Choroid plexus epithelial cell (primary cell): ENCODE data around the gene CCDC187.

Source experiments
- DNase-seq: peaks from one replicate; pipeline ENCODE4 v3.0.0-alpha.2; 2010; ENCODE audit warnings: low read depth
- H3K4me3 ChIP-seq: 2 replicates; pipeline ENCODE4 v1.5.1; 2011; ENCODE audit warnings: low read depth, mild to moderate bottlenecking, control low read depth, low read length, moderate library complexity
- TF ChIP-seq, protein P1 (sequence below): conservative IDR thresholded peaks from 2 replicates; pipeline ENCODE4 v1.5.1; 2011; ENCODE audit warnings: low read depth, mild to moderate bottlenecking, control low read depth, inconsistent platforms, low read length, moderate library complexity

The CCDC187 gene

DNA sequence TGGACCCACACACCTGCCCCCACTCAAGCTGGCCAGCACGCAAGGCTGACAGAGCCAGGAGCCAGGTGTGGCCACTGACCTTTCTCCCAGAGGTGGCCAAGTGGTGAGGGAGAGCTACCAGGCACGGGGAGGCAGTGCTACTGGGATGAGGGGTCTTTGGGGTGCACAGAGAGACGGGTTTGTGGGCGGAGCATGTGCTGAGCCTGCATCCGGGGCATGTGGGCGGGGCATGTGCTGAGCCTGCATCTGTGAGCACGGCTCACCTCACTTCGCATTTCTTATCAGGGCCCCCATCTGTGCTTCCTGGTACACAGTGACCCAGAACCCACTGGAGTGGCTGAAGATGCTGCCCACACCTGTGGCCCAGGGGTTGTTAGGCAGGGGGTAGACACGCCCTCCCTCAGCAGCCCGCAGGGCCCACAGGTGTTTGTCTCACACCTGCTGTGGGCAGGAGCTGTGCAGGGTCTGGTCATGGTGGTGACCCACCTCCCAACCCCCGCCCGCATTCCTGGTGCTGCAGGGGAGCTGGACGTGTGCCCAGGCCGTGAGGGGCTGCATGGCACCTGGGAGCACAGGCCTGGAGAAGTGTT, 21.5 kb downstream of the CCDC187 start:
- TF ChIP-seq, protein P1, sequence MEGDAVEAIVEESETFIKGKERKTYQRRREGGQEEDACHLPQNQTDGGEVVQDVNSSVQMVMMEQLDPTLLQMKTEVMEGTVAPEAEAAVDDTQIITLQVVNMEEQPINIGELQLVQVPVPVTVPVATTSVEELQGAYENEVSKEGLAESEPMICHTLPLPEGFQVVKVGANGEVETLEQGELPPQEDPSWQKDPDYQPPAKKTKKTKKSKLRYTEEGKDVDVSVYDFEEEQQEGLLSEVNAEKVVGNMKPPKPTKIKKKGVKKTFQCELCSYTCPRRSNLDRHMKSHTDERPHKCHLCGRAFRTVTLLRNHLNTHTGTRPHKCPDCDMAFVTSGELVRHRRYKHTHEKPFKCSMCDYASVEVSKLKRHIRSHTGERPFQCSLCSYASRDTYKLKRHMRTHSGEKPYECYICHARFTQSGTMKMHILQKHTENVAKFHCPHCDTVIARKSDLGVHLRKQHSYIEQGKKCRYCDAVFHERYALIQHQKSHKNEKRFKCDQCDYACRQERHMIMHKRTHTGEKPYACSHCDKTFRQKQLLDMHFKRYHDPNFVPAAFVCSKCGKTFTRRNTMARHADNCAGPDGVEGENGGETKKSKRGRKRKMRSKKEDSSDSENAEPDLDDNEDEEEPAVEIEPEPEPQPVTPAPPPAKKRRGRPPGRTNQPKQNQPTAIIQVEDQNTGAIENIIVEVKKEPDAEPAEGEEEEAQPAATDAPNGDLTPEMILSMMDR = no peak
- DNase-seq = no peak
- no peak overlapping the region for H3K4me3 ChIP-seq

GRCh38 chr9:136281421-136282271, 22.2 kb downstream of the CCDC187 start:
- H3K4me3 ChIP-seq = no peak overlapping the region
- TF ChIP-seq, protein P1 = no peak
- no peak for DNase-seq

DNA sequence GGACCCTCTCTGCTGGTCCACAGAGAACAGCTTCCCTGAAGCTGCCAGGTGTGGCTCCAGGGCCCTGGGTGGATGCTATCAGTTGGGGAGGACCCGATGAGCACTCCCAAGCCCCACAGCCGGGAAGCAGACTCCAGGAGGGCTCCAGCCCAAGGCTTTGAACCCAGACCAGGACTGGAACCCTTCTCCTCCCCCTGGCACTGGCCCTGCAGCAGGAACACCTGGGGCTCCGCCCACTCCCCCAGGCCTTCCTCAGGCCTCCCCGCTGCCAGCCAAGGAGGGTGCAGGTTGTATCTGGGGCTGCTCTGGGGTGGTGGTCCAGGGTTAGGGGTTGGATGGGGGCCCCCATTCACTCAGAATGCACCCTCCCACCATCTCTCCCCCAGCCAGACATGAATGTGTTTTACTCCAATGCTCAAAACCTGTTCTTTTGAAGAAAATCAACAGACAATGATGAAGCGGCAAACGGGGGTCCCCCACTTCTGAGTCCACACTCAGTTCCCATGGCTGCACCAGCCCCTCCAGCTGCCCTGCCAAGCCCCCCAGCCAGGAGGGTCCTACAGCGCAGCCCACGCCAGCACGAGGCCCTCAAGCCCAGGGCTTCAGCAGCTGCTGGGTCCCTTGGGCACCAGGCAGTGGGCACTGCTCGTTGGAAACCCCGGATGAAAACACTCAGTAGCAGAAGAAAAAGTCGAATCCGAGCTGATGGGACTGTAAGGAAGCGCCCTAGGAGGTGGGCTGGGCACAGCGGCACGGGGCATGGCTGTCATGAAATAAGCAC, 23.2 kb downstream of the CCDC187 start:
- no peak for DNase-seq
- TF ChIP-seq, protein P1 = no peak
- H3K4me3 ChIP-seq = no peak overlapping the region

GRCh38 chr9:136279471-136279870, 24.4 kb downstream of the CCDC187 start:
- DNase-seq = no peak
- TF ChIP-seq, protein P1 = no peak
- no peak overlapping the region for H3K4me3 ChIP-seq

- no peak for DNase-seq
- TF ChIP-seq, protein P1 = no peak
- no peak overlapping the region for H3K4me3 ChIP-seq
These were observed 25.0 kb downstream of the CCDC187 start for GRCh38 chr9:136278894-136279293.

GRCh38 chr9:136278221-136278620, 25.7 kb downstream of the CCDC187 start:
- no peak for DNase-seq
- TF ChIP-seq, protein P1 = no peak

More at GRCh38 chr9:136278221-136278620, 25.7 kb downstream of the CCDC187 start:
- no peak overlapping the region for H3K4me3 ChIP-seq
